Measurements from ENCODE around the gene SNCA.

GRCh38 chr4:89762311-89762710 is 74.7 kb downstream of the SNCA start:
- TF ChIP-seq CTCF (IDR thresholded peaks at IDR 0.05; ENCODE audit: low read length) (no peak), EZH2 (IDR thresholded peaks at IDR 0.05; ENCODE audit: borderline replicate concordance, low read length) (no peak)
